GM23338 (cell line): ENCODE measurements around the gene SPDYE3. TPM values are rescaled to one million over a fixed set of nuclear protein-coding genes. Genes with fewer than 3 reads are reported as not detected.
"Not testable (repeated sequence)": the region's sequence is repeated elsewhere in the genome, so short reads cannot be mapped to it uniquely, and the experiment has no call there.

ENCODE experiments used
- ATAC-seq: fragments of 200-7000 bp; cut with Tn5 transposase; 3 replicates; pipeline ENCODE4 v1.9.1; 2020
- DNase-seq: peaks from one replicate; pipeline ENCODE4 v3.0.0-alpha.2; 2015; ENCODE audit warnings: low spot score
- H2AFZ ChIP-seq: fragments of 200-600 bp; sonication (generic); 2 replicates; pipeline ENCODE4 v1.8.0; 2016; ENCODE audit warnings: antibody characterized with exemption, mild to moderate bottlenecking, moderate library complexity
- H3F3A ChIP-seq: fragments of 200-600 bp; sonication (generic); replicated peaks from 2 replicates; pipeline ENCODE4 v1.8.0; 2017; ENCODE audit warnings: antibody characterized with exemption, mixed run types, low read depth
- H3K27ac ChIP-seq: fragments of 200-600 bp; sonication (generic); 2 replicates; pipeline ENCODE4 v1.6.1; 2016; ENCODE audit warnings: low read depth
- H3K27me3 ChIP-seq: fragments of 200-600 bp; sonication (generic); 2 replicates; pipeline ENCODE4 v1.8.0; 2016; ENCODE audit warnings: mild to moderate bottlenecking, mixed run types, moderate library complexity; ENCODE audit not compliant: insufficient read depth
- H3K36me3 ChIP-seq: fragments of 200-600 bp; sonication (generic); 2 replicates; pipeline ENCODE4 v1.8.0; 2016; ENCODE audit warnings: mild to moderate bottlenecking; ENCODE audit not compliant: insufficient read depth
- H3K4me1 ChIP-seq: fragments of 200-600 bp; sonication (generic); 2 replicates; pipeline ENCODE4 v1.8.0; 2016; ENCODE audit warnings: mild to moderate bottlenecking, moderate library complexity; ENCODE audit not compliant: insufficient read depth
- H3K4me2 ChIP-seq: fragments of 200-600 bp; sonication (generic); 2 replicates; pipeline ENCODE4 v1.7.1; 2017; ENCODE audit warnings: mixed run types
- H3K4me3 ChIP-seq: fragments of 200-600 bp; sonication (generic); 2 replicates; pipeline ENCODE4 v1.6.1; 2016; ENCODE audit warnings: mixed run types
- H3K79me2 ChIP-seq: fragments of 200-600 bp; sonication (generic); replicated peaks from 2 replicates; pipeline ENCODE4 v1.8.0; 2017; ENCODE audit warnings: mild to moderate bottlenecking; ENCODE audit not compliant: insufficient read depth
- H3K9me2 ChIP-seq: fragments of 200-600 bp; sonication (generic); 2 replicates; pipeline ENCODE4 v1.8.0; 2017; ENCODE audit not compliant: insufficient read depth
- H4K20me1 ChIP-seq: fragments of 200-600 bp; sonication (generic); replicated peaks from 2 replicates; pipeline ENCODE4 v1.8.0; 2017; ENCODE audit warnings: mild to moderate bottlenecking; ENCODE audit not compliant: insufficient read depth
- H3K27ac Mint-ChIP-seq: 2 replicates; pipeline ENCODE4 v1.8.0; 2020; ENCODE audit warnings: inconsistent platforms, mild to moderate bottlenecking, moderate library complexity, mixed read lengths
- H3K27me3 Mint-ChIP-seq: 3 replicates; pipeline ENCODE4 v1.8.0; 2022; ENCODE audit warnings: low read depth, mild to moderate bottlenecking, moderate library complexity, mixed read lengths, inconsistent platforms; ENCODE audit not compliant: insufficient read depth, poor library complexity
- H3K36me3 Mint-ChIP-seq: 3 replicates; pipeline ENCODE4 v1.8.0; 2021; ENCODE audit warnings: low read depth, mild to moderate bottlenecking, inconsistent platforms, moderate library complexity, mixed read lengths
- H3K4me1 Mint-ChIP-seq: 3 replicates; pipeline ENCODE4 v1.8.0; 2020; ENCODE audit warnings: mild to moderate bottlenecking, inconsistent platforms, mixed read lengths
- H3K4me3 Mint-ChIP-seq: 3 replicates; pipeline ENCODE4 v1.8.0; 2021; ENCODE audit warnings: moderate library complexity, mild to moderate bottlenecking, inconsistent platforms, mixed read lengths
- H3K9me3 Mint-ChIP-seq: 3 replicates; pipeline ENCODE4 v1.8.0; 2020; ENCODE audit warnings: moderate library complexity, mild to moderate bottlenecking, inconsistent platforms, mixed read lengths
- CREB1 ChIP-seq: fragments of 250-450 bp; sonication (Bioruptor Pico); IDR thresholded peaks from 2 replicates; pipeline ENCODE4 v1.5.0; 2020; ENCODE audit warnings: low read depth, mild to moderate bottlenecking, moderate library complexity
- EZH2phosphoT487 ChIP-seq: fragments of 200-600 bp; sonication (generic); IDR thresholded peaks from one replicate; pipeline ENCODE4 v1.8.1; 2018; ENCODE audit warnings: antibody characterized with exemption; ENCODE audit not compliant: unreplicated experiment
- POLR2AphosphoS5 ChIP-seq: IDR thresholded peaks from 2 replicates; pipeline ENCODE4 v1.6.1; 2016; ENCODE audit warnings: antibody characterized with exemption, low read depth
- STAT1 ChIP-seq: IDR thresholded peaks from one replicate; pipeline ENCODE4 v1.6.1; 2016; ENCODE audit warnings: antibody characterized with exemption; ENCODE audit not compliant: unreplicated experiment
- ZNF114 ChIP-seq: fragments of 250-450 bp; sonication (Bioruptor Pico); IDR thresholded peaks from 2 replicates; pipeline ENCODE4 v1.5.0; 2020; ENCODE audit warnings: mild to moderate bottlenecking, moderate library complexity
- polyA plus RNA-seq: library from polyadenylated mRNA; unstranded; fragments of >200 nt; fragmentation: Nextera tagmentation; extraction: Ambion mirVana; gene quantifications from 2 replicates; pipeline ENCODE4 v1.2.1, GENCODE V29; 2016
- total RNA-seq: library from RNA; depleted of rRNA; stranded (reverse); fragments of >200 nt; shearing (Covaris generic); gene quantifications from 2 replicates; pipeline ENCODE4 v1.2.3, GENCODE V29; 2014
- TF ChIP-seq, protein P1 (sequence below): IDR thresholded peaks from one replicate; pipeline ENCODE4 v1.6.1; 2018; ENCODE audit warnings: antibody characterized with exemption; ENCODE audit not compliant: unreplicated experiment

The SPDYE3 gene
- total and polyA plus RNA-seq, 2 experiments from 2014 or later = 3.6 TPM; not detected in 1

DNA sequence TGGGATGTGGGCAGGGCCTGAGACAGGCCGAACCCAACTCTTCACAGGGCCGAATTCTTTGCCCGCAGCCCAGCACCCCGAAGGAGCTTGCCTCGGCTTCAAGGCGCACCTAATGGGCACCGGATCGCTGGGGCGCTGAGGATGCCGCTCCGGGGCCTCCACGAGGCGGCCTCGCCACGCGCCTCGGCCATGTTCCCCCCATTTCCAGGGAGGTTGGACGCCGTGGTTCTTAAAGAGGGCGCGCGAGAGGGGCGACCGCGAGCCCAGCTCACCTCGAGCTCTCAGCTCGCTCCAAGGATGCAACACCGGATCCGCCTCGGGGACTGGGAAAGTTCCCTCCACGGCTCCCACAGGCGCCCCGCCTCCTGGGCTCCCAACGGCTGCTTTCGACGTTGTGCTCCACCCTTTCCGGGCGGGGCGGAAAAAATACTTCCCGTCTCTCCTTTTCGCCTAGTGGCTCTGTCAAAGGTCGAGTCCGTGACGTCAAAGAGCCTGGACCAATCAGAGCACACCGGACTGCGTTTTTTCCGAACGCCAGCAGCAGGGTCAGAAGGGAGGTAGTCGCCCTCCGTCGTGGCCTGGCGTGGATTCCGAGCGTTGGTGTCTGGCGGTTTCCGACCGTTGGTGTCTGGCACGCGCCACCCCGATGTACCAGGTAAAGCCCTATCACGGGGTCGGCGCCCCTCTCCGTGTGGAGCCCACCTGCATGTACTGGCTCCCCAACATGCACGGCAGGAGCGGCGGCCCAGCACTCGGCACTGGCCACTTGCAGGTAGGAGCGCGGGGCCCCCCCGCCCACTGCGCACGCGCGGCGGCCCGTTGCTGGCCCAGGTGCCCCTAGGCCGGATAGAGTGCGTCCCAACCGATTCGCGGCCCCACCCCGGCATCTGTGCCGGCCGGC is 28.3 kb downstream of the SPDYE3 start:
- H3K4me3 ChIP-seq = peak overlapping the region; percentile 73
- peaks cover 34% of the 10 kb centered on the region for H3K79me2 ChIP-seq
- H3K27ac Mint-ChIP-seq = peak overlapping the region; percentile 97
- peak; percentile 97 for ATAC-seq
- peak overlapping the region; percentile 96 for H3K4me3 Mint-ChIP-seq
- TF ChIP-seq POLR2AphosphoS5 (peak; percentile 99), CREB1 (CRISPR knock-in tag) (peak; percentile 89)
- not testable (repeated sequence) for H3K27me3 ChIP-seq, H3K4me1 Mint-ChIP-seq, H3F3A ChIP-seq, H2AFZ ChIP-seq, H3K9me3 Mint-ChIP-seq, H3K9me2 ChIP-seq, H4K20me1 ChIP-seq, H3K4me1 ChIP-seq, H3K27me3 Mint-ChIP-seq
- H3K4me2 ChIP-seq = peak overlapping the region; percentile 72
- H3K27ac ChIP-seq = peak overlapping the region; percentile 95
- H3K36me3 ChIP-seq = peaks cover 12% of the 10 kb centered on the region
- H3K36me3 Mint-ChIP-seq = peaks cover 32% of the 10 kb centered on the region
- peak; percentile 91 for DNase-seq

DNA sequence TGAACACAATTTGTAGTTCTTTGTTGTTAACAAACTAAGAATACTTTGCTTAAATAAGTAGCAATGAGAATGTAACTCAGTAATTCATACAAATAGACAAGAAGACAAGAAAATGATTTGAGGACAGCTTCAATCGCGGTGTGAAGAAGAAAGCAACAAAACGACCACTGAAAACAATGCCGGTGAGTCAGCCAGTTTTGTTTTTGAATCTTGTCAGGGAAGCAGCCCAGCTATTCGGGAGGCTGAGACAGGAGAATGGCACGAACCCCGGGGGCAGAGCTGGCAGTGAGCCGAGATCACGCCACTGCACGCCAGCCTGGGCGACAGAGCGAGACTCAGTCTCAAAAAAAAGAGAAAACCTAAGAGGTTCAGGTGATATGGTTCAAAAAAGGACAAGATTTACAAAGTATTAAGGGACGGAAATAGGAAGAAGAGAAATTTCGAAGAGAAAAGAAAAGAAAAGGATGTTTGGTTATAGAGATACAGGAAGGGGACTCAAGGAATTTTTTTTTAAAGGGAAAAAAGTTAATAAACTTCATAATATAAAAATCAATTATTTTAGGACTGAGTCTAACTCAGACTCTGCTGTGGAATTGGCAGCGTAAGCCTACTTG is 30.7 kb downstream of the SPDYE3 start:
- H3K27me3 Mint-ChIP-seq, H3K9me2 ChIP-seq, H3F3A ChIP-seq, H3K27ac ChIP-seq, H3K9me3 Mint-ChIP-seq, H3K4me1 ChIP-seq, H2AFZ ChIP-seq, H3K4me3 Mint-ChIP-seq, H4K20me1 ChIP-seq, H3K4me3 ChIP-seq, DNase-seq, H3K4me2 ChIP-seq, H3K4me1 Mint-ChIP-seq, H3K27me3 ChIP-seq, ATAC-seq, H3K27ac Mint-ChIP-seq: not testable (repeated sequence)
- H3K36me3 ChIP-seq = peaks cover 12% of the 10 kb centered on the region
- H3K79me2 ChIP-seq = peaks cover 34% of the 10 kb centered on the region
- H3K36me3 Mint-ChIP-seq = peaks cover 50% of the 10 kb centered on the region

DNA sequence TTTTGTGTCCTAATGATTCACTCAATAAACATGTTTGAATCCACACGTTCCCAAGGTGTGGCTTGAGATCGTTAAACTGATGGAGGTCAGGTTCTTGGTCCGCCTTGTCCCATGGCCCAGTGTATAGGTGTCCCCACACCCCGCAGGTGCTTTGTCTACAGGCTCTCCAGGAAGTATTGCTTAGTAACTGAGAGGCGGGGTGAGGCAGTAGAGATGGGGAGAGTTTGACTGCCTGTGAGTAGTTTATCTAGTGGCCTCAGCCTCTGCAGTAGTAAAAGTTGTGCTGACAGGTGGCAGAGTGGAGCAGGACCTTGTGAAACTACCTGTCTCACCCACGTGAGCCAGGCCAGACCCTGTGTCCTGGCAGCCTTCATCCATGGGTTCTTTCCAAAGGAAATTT is 33.8 kb downstream of the SPDYE3 start:
- Histone ChIP-seq H3K36me3 (peaks cover 15% of the 10 kb centered on the region), H3K79me2 (peaks cover 26% of the 10 kb centered on the region)
- not testable (repeated sequence) for H3K9me2 ChIP-seq, H3K27me3 ChIP-seq, H3K27ac Mint-ChIP-seq, H3K27me3 Mint-ChIP-seq, H3K27ac ChIP-seq, H4K20me1 ChIP-seq, H3K4me2 ChIP-seq, H3K4me1 Mint-ChIP-seq, H3F3A ChIP-seq, DNase-seq, H3K4me3 ChIP-seq, H3K4me3 Mint-ChIP-seq, H3K4me1 ChIP-seq, ATAC-seq, H3K9me3 Mint-ChIP-seq, H2AFZ ChIP-seq
- peaks cover 68% of the 10 kb centered on the region for H3K36me3 Mint-ChIP-seq

DNA sequence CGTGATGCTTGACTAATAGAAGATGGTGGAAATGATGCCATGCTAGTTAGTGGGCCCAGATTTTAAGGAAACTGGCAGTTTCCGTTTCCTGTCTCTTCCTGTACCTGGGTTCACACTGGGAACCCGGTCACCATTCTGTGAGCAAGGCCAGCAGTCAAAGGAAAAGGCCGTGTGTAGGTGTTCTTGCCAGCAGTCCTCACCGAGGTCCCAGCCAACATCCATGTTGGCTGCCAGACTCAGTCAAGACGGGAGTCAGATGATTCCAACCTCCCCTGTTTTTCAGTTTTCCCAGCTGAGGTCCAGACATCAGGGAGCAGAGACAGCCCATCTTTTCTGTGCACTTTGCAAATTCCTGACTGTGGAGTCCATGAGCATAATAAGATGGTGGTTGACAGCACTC is 35.3 kb downstream of the SPDYE3 start:
- no peak overlapping the region for H2AFZ ChIP-seq
- Mint-ChIP-seq H3K36me3 (peaks cover 77% of the 10 kb centered on the region), H3K4me3 (no peak overlapping the region), H3K27ac (no peak overlapping the region), H3K9me3 (no peaks in the 10 kb centered on the region), H3K4me1 (peaks cover 4% of the 10 kb centered on the region; the same call in 1 of the 3 replicates), H3K27me3 (peaks cover 2% of the 10 kb centered on the region)
- no peak overlapping the region for H3K27ac ChIP-seq
- no peaks in the 10 kb centered on the region for H3K9me2 ChIP-seq
- peaks cover 30% of the 10 kb centered on the region for H3K36me3 ChIP-seq
- DNase-seq = no peak
- ATAC-seq = no peak
- H3K79me2 ChIP-seq = peaks cover 18% of the 10 kb centered on the region
- no peak overlapping the region for H3K4me3 ChIP-seq
- H3K27me3 ChIP-seq = no peaks in the 10 kb centered on the region
- H3F3A ChIP-seq = peaks cover 4% of the 10 kb centered on the region; the same call in 1 of the 2 replicates
- H3K4me2 ChIP-seq = no peak overlapping the region
- TF ChIP-seq EZH2phosphoT487 = no peak
- no peak for TF ChIP-seq ZNF114 (CRISPR knock-in tag)
- TF ChIP-seq, protein P1, sequence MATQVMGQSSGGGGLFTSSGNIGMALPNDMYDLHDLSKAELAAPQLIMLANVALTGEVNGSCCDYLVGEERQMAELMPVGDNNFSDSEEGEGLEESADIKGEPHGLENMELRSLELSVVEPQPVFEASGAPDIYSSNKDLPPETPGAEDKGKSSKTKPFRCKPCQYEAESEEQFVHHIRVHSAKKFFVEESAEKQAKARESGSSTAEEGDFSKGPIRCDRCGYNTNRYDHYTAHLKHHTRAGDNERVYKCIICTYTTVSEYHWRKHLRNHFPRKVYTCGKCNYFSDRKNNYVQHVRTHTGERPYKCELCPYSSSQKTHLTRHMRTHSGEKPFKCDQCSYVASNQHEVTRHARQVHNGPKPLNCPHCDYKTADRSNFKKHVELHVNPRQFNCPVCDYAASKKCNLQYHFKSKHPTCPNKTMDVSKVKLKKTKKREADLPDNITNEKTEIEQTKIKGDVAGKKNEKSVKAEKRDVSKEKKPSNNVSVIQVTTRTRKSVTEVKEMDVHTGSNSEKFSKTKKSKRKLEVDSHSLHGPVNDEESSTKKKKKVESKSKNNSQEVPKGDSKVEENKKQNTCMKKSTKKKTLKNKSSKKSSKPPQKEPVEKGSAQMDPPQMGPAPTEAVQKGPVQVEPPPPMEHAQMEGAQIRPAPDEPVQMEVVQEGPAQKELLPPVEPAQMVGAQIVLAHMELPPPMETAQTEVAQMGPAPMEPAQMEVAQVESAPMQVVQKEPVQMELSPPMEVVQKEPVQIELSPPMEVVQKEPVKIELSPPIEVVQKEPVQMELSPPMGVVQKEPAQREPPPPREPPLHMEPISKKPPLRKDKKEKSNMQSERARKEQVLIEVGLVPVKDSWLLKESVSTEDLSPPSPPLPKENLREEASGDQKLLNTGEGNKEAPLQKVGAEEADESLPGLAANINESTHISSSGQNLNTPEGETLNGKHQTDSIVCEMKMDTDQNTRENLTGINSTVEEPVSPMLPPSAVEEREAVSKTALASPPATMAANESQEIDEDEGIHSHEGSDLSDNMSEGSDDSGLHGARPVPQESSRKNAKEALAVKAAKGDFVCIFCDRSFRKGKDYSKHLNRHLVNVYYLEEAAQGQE = no peak
- no peak for TF ChIP-seq STAT1
- no peaks in the 10 kb centered on the region for H3K4me1 ChIP-seq
- H4K20me1 ChIP-seq = peaks cover 23% of the 10 kb centered on the region
